MM.1S (cell line): Measurements from ENCODE around the gene PPP1R9A.

Source experiments
- DNase-seq: peaks from one replicate; pipeline ENCODE4 v3.0.0-alpha.2; 2015
- H2AFZ ChIP-seq: fragments of 300-600 bp; sonication (generic); 2 replicates; pipeline ENCODE4 v1.6.0; 2016; ENCODE audit warnings: antibody characterized with exemption, low read length
- H3F3A ChIP-seq: fragments of 300-600 bp; sonication (generic); 2 replicates; pipeline ENCODE4 v1.6.1; 2016; ENCODE audit warnings: mild to moderate bottlenecking, antibody characterized with exemption, low read length, moderate library complexity, mixed read lengths; ENCODE audit not compliant: insufficient read depth
- H3K27ac ChIP-seq: fragments of 300-600 bp; sonication (generic); 2 replicates; pipeline ENCODE4 v1.5.1; 2016; ENCODE audit warnings: mild to moderate bottlenecking, low read length
- H3K27me3 ChIP-seq: fragments of 300-600 bp; sonication (generic); replicated peaks from 2 replicates; pipeline ENCODE4 v1.6.0; 2016; ENCODE audit warnings: low read length; ENCODE audit not compliant: insufficient read depth
- H3K36me3 ChIP-seq: fragments of 300-600 bp; sonication (generic); replicated peaks from 2 replicates; pipeline ENCODE4 v1.6.1; 2016; ENCODE audit warnings: mild to moderate bottlenecking, low read length, mixed read lengths; ENCODE audit not compliant: insufficient read depth
- H3K4me1 ChIP-seq: fragments of 300-600 bp; sonication (generic); 2 replicates; pipeline ENCODE4 v1.6.1; 2016; ENCODE audit warnings: low read length, mixed read lengths
- H3K4me2 ChIP-seq: fragments of 300-600 bp; sonication (generic); 2 replicates; pipeline ENCODE4 v1.6.0; 2016; ENCODE audit warnings: low read depth, low read length
- H3K4me3 ChIP-seq: fragments of 300-600 bp; sonication (generic); 2 replicates; pipeline ENCODE4 v1.5.1; 2016; ENCODE audit warnings: low read length, mixed read lengths
- H3K79me2 ChIP-seq: fragments of 300-600 bp; sonication (generic); 2 replicates; pipeline ENCODE4 v1.6.1; 2016; ENCODE audit warnings: mixed run types, low read length, mixed read lengths
- H3K9ac ChIP-seq: fragments of 300-600 bp; sonication (generic); 2 replicates; pipeline ENCODE4 v1.6.1; 2016; ENCODE audit warnings: low read length, mixed read lengths
- H3K9me2 ChIP-seq: fragments of 300-600 bp; sonication (generic); replicated peaks from 2 replicates; pipeline ENCODE4 v1.6.1; 2016; ENCODE audit warnings: mild to moderate bottlenecking, low read length, mixed read lengths; ENCODE audit not compliant: insufficient read depth
- H3K9me3 ChIP-seq: fragments of 300-600 bp; sonication (generic); replicated peaks from 2 replicates; pipeline ENCODE4 v1.6.1; 2016; ENCODE audit warnings: mild to moderate bottlenecking, low read length, mixed read lengths; ENCODE audit not compliant: insufficient read depth
- H4K20me1 ChIP-seq: fragments of 300-600 bp; sonication (generic); 2 replicates; pipeline ENCODE4 v1.6.1; 2016; ENCODE audit warnings: mild to moderate bottlenecking, low read length, moderate library complexity, mixed read lengths; ENCODE audit not compliant: insufficient read depth
- EZH2 ChIP-seq: fragments of 300-600 bp; sonication (generic); optimal IDR thresholded peaks from 2 replicates; pipeline ENCODE3; 2017; ENCODE audit warnings: low read depth, mild to moderate bottlenecking, antibody characterized with exemption, low read length, mixed read lengths
- EZH2phosphoT487 ChIP-seq: fragments of 300-600 bp; sonication (generic); IDR thresholded peaks from 2 replicates; pipeline ENCODE4 v1.6.1; 2018; ENCODE audit warnings: antibody characterized with exemption, low read length
- TF ChIP-seq, protein P1 (sequence below): fragments of 300-600 bp; sonication (generic); IDR thresholded peaks from 2 replicates; pipeline ENCODE4 v1.5.1; 2016; ENCODE audit warnings: antibody characterized with exemption, low read length, mixed read lengths

PPP1R9A gene

GRCh38 chr7:95056901-95057300 lies 149.5 kb downstream of the PPP1R9A start:
- no peaks in the 10 kb centered on the region for H3K27me3 ChIP-seq
- H2AFZ ChIP-seq = no peak overlapping the region
- no peaks in the 10 kb centered on the region for H3K9me2 ChIP-seq
- H3K27ac ChIP-seq = no peak overlapping the region
- no peak overlapping the region for H3K4me3 ChIP-seq
- H3K79me2 ChIP-seq = no peaks in the 10 kb centered on the region
- no peaks in the 10 kb centered on the region for H4K20me1 ChIP-seq
- no peak overlapping the region for H3K4me2 ChIP-seq
- no peaks in the 10 kb centered on the region for H3K4me1 ChIP-seq
- H3F3A ChIP-seq = no peaks in the 10 kb centered on the region
- no peaks in the 10 kb centered on the region for H3K9me3 ChIP-seq
- H3K9ac ChIP-seq = no peak overlapping the region
- DNase-seq = no peak
- H3K36me3 ChIP-seq = no peaks in the 10 kb centered on the region
- TF ChIP-seq EZH2phosphoT487 = no peak
- no peak for TF ChIP-seq EZH2
- TF ChIP-seq, protein P1, sequence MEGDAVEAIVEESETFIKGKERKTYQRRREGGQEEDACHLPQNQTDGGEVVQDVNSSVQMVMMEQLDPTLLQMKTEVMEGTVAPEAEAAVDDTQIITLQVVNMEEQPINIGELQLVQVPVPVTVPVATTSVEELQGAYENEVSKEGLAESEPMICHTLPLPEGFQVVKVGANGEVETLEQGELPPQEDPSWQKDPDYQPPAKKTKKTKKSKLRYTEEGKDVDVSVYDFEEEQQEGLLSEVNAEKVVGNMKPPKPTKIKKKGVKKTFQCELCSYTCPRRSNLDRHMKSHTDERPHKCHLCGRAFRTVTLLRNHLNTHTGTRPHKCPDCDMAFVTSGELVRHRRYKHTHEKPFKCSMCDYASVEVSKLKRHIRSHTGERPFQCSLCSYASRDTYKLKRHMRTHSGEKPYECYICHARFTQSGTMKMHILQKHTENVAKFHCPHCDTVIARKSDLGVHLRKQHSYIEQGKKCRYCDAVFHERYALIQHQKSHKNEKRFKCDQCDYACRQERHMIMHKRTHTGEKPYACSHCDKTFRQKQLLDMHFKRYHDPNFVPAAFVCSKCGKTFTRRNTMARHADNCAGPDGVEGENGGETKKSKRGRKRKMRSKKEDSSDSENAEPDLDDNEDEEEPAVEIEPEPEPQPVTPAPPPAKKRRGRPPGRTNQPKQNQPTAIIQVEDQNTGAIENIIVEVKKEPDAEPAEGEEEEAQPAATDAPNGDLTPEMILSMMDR = no peak

- Histone ChIP-seq H3K79me2 (no peaks in the 10 kb centered on the region), H3K27ac (no peak overlapping the region), H3K36me3 (no peaks in the 10 kb centered on the region), H3K9ac (no peak overlapping the region), H3F3A (no peaks in the 10 kb centered on the region), H3K4me3 (no peak overlapping the region), H3K9me3 (no peaks in the 10 kb centered on the region), H3K4me1 (no peaks in the 10 kb centered on the region), H3K4me2 (no peak overlapping the region), H2AFZ (no peak overlapping the region), H3K9me2 (no peaks in the 10 kb centered on the region), H3K27me3 (no peaks in the 10 kb centered on the region), H4K20me1 (no peaks in the 10 kb centered on the region)
- no peak for DNase-seq
- TF ChIP-seq, protein P1 = no peak
- no peak for TF ChIP-seq EZH2phosphoT487
- no peak for TF ChIP-seq EZH2
These were observed 152.5 kb downstream of the PPP1R9A start for GRCh38 chr7:95059842-95060313.

- Histone ChIP-seq H3K4me1 (no peaks in the 10 kb centered on the region), H3K9me2 (no peaks in the 10 kb centered on the region), H3K36me3 (no peaks in the 10 kb centered on the region), H3K9me3 (no peaks in the 10 kb centered on the region), H3K4me3 (no peak overlapping the region), H3F3A (no peaks in the 10 kb centered on the region), H4K20me1 (no peaks in the 10 kb centered on the region), H3K9ac (no peak overlapping the region), H3K4me2 (no peak overlapping the region), H3K27ac (no peak overlapping the region), H3K27me3 (no peaks in the 10 kb centered on the region), H2AFZ (no peak overlapping the region), H3K79me2 (no peaks in the 10 kb centered on the region)
- DNase-seq = no peak
- TF ChIP-seq EZH2 = no peak
- TF ChIP-seq, protein P1 = no peak
- no peak for TF ChIP-seq EZH2phosphoT487
These were observed 155.5 kb downstream of the PPP1R9A start for GRCh38 chr7:95062901-95063300.
